Neuronal stem cell (in vitro differentiated cells): Measurements from ENCODE around the gene ADGRL3.

Experiments
- DNase-seq: peaks from one replicate; pipeline ENCODE4 v3.0.0-alpha.2; 2013; ENCODE audit warnings: low spot score
- H2AFZ ChIP-seq: one replicate; pipeline ENCODE4 v1.6.1; 2013; ENCODE audit warnings: mild to moderate bottlenecking, low read length, inconsistent platforms
- H2AK5ac ChIP-seq: 2 replicates; pipeline ENCODE4 v1.6.1; 2013; ENCODE audit warnings: low read depth, mild to moderate bottlenecking, inconsistent platforms, low read length, moderate library complexity, mixed read lengths
- H2BK120ac ChIP-seq: 2 replicates; pipeline ENCODE4 v1.6.1; 2013; ENCODE audit warnings: low read depth, mild to moderate bottlenecking, inconsistent platforms, low read length, moderate library complexity, mixed read lengths
- H2BK12ac ChIP-seq: one replicate; pipeline ENCODE4 v1.6.1; 2013; ENCODE audit warnings: low read length, inconsistent platforms
- H2BK15ac ChIP-seq: 2 replicates; pipeline ENCODE4 v1.6.1; 2013; ENCODE audit warnings: mild to moderate bottlenecking, low read length, inconsistent platforms, mixed read lengths
- H2BK5ac ChIP-seq: one replicate; pipeline ENCODE4 v1.6.1; 2013; ENCODE audit warnings: inconsistent platforms, mild to moderate bottlenecking, low read length, moderate library complexity
- H3K14ac ChIP-seq: one replicate; pipeline ENCODE4 v1.6.1; 2013; ENCODE audit warnings: low read length, inconsistent platforms
- H3K18ac ChIP-seq: 2 replicates; pipeline ENCODE4 v1.6.1; 2013; ENCODE audit warnings: low read length, inconsistent platforms
- H3K23ac ChIP-seq: 2 replicates; pipeline ENCODE4 v1.6.1; 2013; ENCODE audit warnings: low read depth, mild to moderate bottlenecking, mixed read lengths, low read length, inconsistent platforms; ENCODE audit not compliant: poor library complexity
- H3K27ac ChIP-seq: replicated peaks from 3 replicates; pipeline ENCODE4 v1.5.1; 2013; ENCODE audit warnings: low read length, inconsistent platforms
- H3K27me3 ChIP-seq, 3 experiments: 2 replicates each; pipeline ENCODE4 v1.6.1; 2013; ENCODE audit warnings: low read length in 3 of 3, mild to moderate bottlenecking in 2 of 3, inconsistent platforms in 1 of 3, low read depth in 1 of 3, mixed read lengths in 1 of 3, moderate library complexity in 1 of 3; ENCODE audit not compliant: control insufficient read depth in 3 of 3, insufficient read depth in 3 of 3
- H3K36me3 ChIP-seq, 2 donors: replicated peaks in 1 of 2; 2 replicates each; pipeline ENCODE4 v1.6.1; 2013; ENCODE audit warnings: low read length in 2 of 2; ENCODE audit not compliant: control insufficient read depth in 2 of 2, insufficient read depth in 2 of 2
- H3K4ac ChIP-seq: 2 replicates; pipeline ENCODE4 v1.6.1; 2013; ENCODE audit warnings: inconsistent platforms, mild to moderate bottlenecking, low read length, moderate library complexity
- H3K4me1 ChIP-seq, 2 donors: 1 replicate in 1 of 2; 2 replicates in 1 of 2; pipeline ENCODE4 v1.6.1; 2013; ENCODE audit warnings: low read length in 2 of 2, low read depth in 1 of 2; ENCODE audit not compliant: control insufficient read depth in 2 of 2, insufficient read depth in 1 of 2
- H3K4me2 ChIP-seq: one replicate; pipeline ENCODE4 v1.6.1; 2013; ENCODE audit warnings: mild to moderate bottlenecking, low read length, inconsistent platforms; ENCODE audit not compliant: insufficient read depth, poor library complexity, severe bottlenecking
- H3K4me3 ChIP-seq, 2 donors: 2 replicates each; pipeline ENCODE4 v1.5.1; 2013; ENCODE audit warnings: low read length in 2 of 2, mild to moderate bottlenecking in 2 of 2, inconsistent platforms in 1 of 2, moderate library complexity in 1 of 2
- H3K79me1 ChIP-seq: one replicate; pipeline ENCODE4 v1.6.1; 2013; ENCODE audit warnings: low read depth, mild to moderate bottlenecking, inconsistent platforms, low read length, moderate library complexity
- H3K9ac ChIP-seq: one replicate; pipeline ENCODE4 v1.6.1; 2013; ENCODE audit warnings: mild to moderate bottlenecking, low read depth, low read length, inconsistent platforms; ENCODE audit not compliant: poor library complexity
- H3K9me3 ChIP-seq, 2 donors: replicated peaks in 1 of 2; 2 replicates each; pipeline versions ENCODE3 to v1.6.1; 2013; ENCODE audit warnings: low read length in 2 of 2, mild to moderate bottlenecking in 2 of 2, inconsistent platforms in 1 of 2, low read depth in 1 of 2, mixed read lengths in 1 of 2, moderate library complexity in 1 of 2; ENCODE audit not compliant: control insufficient read depth in 2 of 2, insufficient read depth in 1 of 2
- H4K8ac ChIP-seq: one replicate; pipeline ENCODE4 v1.6.1; 2013; ENCODE audit warnings: low read depth, mild to moderate bottlenecking, inconsistent platforms, low read length, moderate library complexity
- H4K91ac ChIP-seq: one replicate; pipeline ENCODE4 v1.6.1; 2013; ENCODE audit warnings: low read length, low read depth, mild to moderate bottlenecking, inconsistent platforms; ENCODE audit not compliant: poor library complexity
- WGBS, 2 donors: extraction: QIAGEN DNeasy Blood & Tissue Kit; methylation state at CpG; one replicate each; pipeline ENCODE4 v1.1.7; 2013; ENCODE audit warnings: missing lambda C conversion rate in 2 of 2, mixed read lengths in 1 of 2; ENCODE audit not compliant: insufficient read length in 2 of 2, insufficient replicate concordance in 1 of 2; ENCODE audit errors: extremely low coverage in 2 of 2; 5-methylcytosine and 5-hydroxymethylcytosine counted together

Gene ADGRL3

GRCh38 chr4:62015043-62015739, 815.1 kb downstream of the ADGRL3 start:
- Histone ChIP-seq H3K4me1 (peaks cover 0 to 3% of the 10 kb centered on the region in 2 donors), H3K14ac (no peak overlapping the region), H3K9me3 (no peaks in the 10 kb centered on the region), H3K4ac (no peak overlapping the region), H3K23ac (no peak overlapping the region), H4K91ac (no peak overlapping the region), H3K4me2 (no peak overlapping the region), H3K9ac (no peak overlapping the region), H3K36me3 (no peaks in the 10 kb centered on the region), H4K8ac (no peak overlapping the region), H2BK12ac (no peak overlapping the region), H3K27ac (no peak overlapping the region), H3K27me3 (no peaks in the 10 kb centered on the region), H2BK120ac (no peak overlapping the region), H3K18ac (no peak overlapping the region), H2BK15ac (no peak overlapping the region), H3K4me3 (no peak overlapping the region), H2AFZ (no peak overlapping the region), H2BK5ac (no peak overlapping the region), H3K79me1 (no peaks in the 10 kb centered on the region), H2AK5ac (no peak overlapping the region)
- no CpG with 5 or more reads among the region's 3 CpGs for WGBS, 2 donors
- DNase-seq = no peak

- no peak overlapping the region for H2AFZ ChIP-seq
- no peaks in the 10 kb centered on the region for H3K79me1 ChIP-seq
- no peak overlapping the region for H3K4me3 ChIP-seq
- no peak overlapping the region for H3K14ac ChIP-seq
- no peaks in the 10 kb centered on the region for H3K36me3 ChIP-seq
- H4K8ac ChIP-seq = no peak overlapping the region
- H3K23ac ChIP-seq = no peak overlapping the region
- H3K9me3 ChIP-seq = no peaks in the 10 kb centered on the region
- no peak overlapping the region for H3K9ac ChIP-seq
- H3K27me3 ChIP-seq = no peaks in the 10 kb centered on the region
- no peak overlapping the region for H3K4ac ChIP-seq
- no peak overlapping the region for H2BK15ac ChIP-seq
- no peak for DNase-seq
- H4K91ac ChIP-seq = no peak overlapping the region
- no CpG with 5 or more reads among the region's 4 CpGs for WGBS, 2 donors
- no peak overlapping the region for H2BK12ac ChIP-seq
- no peak overlapping the region for H3K4me2 ChIP-seq
- no peak overlapping the region for H3K27ac ChIP-seq
- H2BK120ac ChIP-seq = no peak overlapping the region
- peaks cover 0 to 3% of the 10 kb centered on the region in 2 donors for H3K4me1 ChIP-seq
- no peak overlapping the region for H2BK5ac ChIP-seq
- no peak overlapping the region for H2AK5ac ChIP-seq
- H3K18ac ChIP-seq = no peak overlapping the region
These were observed 818.4 kb downstream of the ADGRL3 start for GRCh38 chr4:62018537-62018936.

GRCh38 chr4:62023633-62024032, 823.5 kb downstream of the ADGRL3 start:
- H2BK12ac ChIP-seq = no peak overlapping the region
- no peak overlapping the region for H2BK15ac ChIP-seq
- WGBS, 2 donors = no CpG with 5 or more reads among the region's 3 CpGs
- no peak overlapping the region for H4K91ac ChIP-seq
- no peak overlapping the region for H3K4me3 ChIP-seq
- DNase-seq = no peak
- H3K36me3 ChIP-seq = peaks cover 0 to 1% of the 10 kb centered on the region in 2 donors
- no peak overlapping the region for H3K27ac ChIP-seq
- no peak overlapping the region for H4K8ac ChIP-seq
- H2AFZ ChIP-seq = no peak overlapping the region
- H3K4me1 ChIP-seq = no peaks in the 10 kb centered on the region
- no peak overlapping the region for H3K4ac ChIP-seq
- no peak overlapping the region for H3K14ac ChIP-seq
- no peaks in the 10 kb centered on the region for H3K27me3 ChIP-seq
- no peak overlapping the region for H2BK120ac ChIP-seq
- no peak overlapping the region for H3K9ac ChIP-seq
- no peaks in the 10 kb centered on the region for H3K9me3 ChIP-seq
- H2BK5ac ChIP-seq = no peak overlapping the region
- H3K23ac ChIP-seq = no peak overlapping the region
- H3K18ac ChIP-seq = no peak overlapping the region
- no peak overlapping the region for H3K4me2 ChIP-seq
- H2AK5ac ChIP-seq = no peak overlapping the region
- H3K79me1 ChIP-seq = no peaks in the 10 kb centered on the region

- Histone ChIP-seq H3K4me1 (no peaks in the 10 kb centered on the region), H3K14ac (no peak overlapping the region), H3K9ac (no peak overlapping the region), H3K27ac (no peak overlapping the region), H2BK12ac (no peak overlapping the region), H4K8ac (no peak overlapping the region), H3K79me1 (no peaks in the 10 kb centered on the region), H2AFZ (no peak overlapping the region), H2BK120ac (no peak overlapping the region), H3K9me3 (no peaks in the 10 kb centered on the region), H2BK5ac (no peak overlapping the region), H2AK5ac (no peak overlapping the region), H3K4ac (no peak overlapping the region), H3K4me3 (no peak overlapping the region), H3K23ac (no peak overlapping the region), H4K91ac (no peak overlapping the region), H3K27me3 (no peaks in the 10 kb centered on the region), H3K4me2 (no peak overlapping the region), H3K18ac (no peak overlapping the region), H2BK15ac (no peak overlapping the region), H3K36me3 (peaks cover 0 to 1% of the 10 kb centered on the region in 2 donors)
- no CpG with 5 or more reads among the region's 2 CpGs for WGBS, 2 donors
- no peak for DNase-seq
These were observed 828.6 kb downstream of the ADGRL3 start for GRCh38 chr4:62028745-62029144.
